Vagina (tissue), 2 donors: ENCODE measurements around the gene BTG2.

Experiments used
- CTCF ChIP-seq, 3 experiments: fragments of 450-650 bp in 2 of 3; fragments of 200-600 bp in 1 of 3; sonication (generic) in 1 of 3; IDR thresholded peaks; one replicate each; pipeline ENCODE4 v1.5.1; 2017 to 2019; ENCODE audit warnings: antibody characterized with exemption in 3 of 3, mild to moderate bottlenecking in 2 of 3, moderate library complexity in 2 of 3
- POLR2A ChIP-seq, 2 donors: fragments of 450-650 bp; IDR thresholded peaks; one replicate each; pipeline ENCODE4 v1.6.1; 2017; ENCODE audit warnings: antibody characterized with exemption in 2 of 2, mild to moderate bottlenecking in 2 of 2, moderate library complexity in 2 of 2

GRCh38 chr1:203286161-203286984, 18.9 kb upstream of the BTG2 start:
- TF ChIP-seq CTCF (IDR thresholded peaks at IDR 0.05) = no peak
- TF ChIP-seq POLR2A (IDR thresholded peaks at IDR 0.05) = no peak
